Tibial nerve (tissue), 4 donors: ENCODE measurements around the gene RIPK3. TPM values are rescaled to one million over a fixed set of nuclear protein-coding genes. Genes with fewer than 3 reads are reported as not detected.
"Not testable (repeated sequence)": the region's sequence is repeated elsewhere in the genome, so short reads cannot be mapped to it uniquely, and the experiment has no call there.

Experiments
- DNase-seq, 2 donors: peaks; one replicate each; pipeline ENCODE4 v3.0.0-alpha.2; 2019; ENCODE audit warnings: low spot score in 2 of 2
- H3K27ac ChIP-seq, 4 donors: fragments of 200-600 bp; sonication (generic) in 3 of 4; one replicate each; pipeline ENCODE4 v1.5.1; 2017 to 2019; ENCODE audit warnings: mild to moderate bottlenecking in 1 of 4
- H3K27me3 ChIP-seq, 2 donors: fragments of 200-600 bp; sonication (generic) in 1 of 2; one replicate each; pipeline versions ENCODE4 v1.5.1 to v1.6.0; 2017 to 2019
- H3K36me3 ChIP-seq, 3 donors: fragments of 200-600 bp; sonication (generic); one replicate each; pipeline ENCODE4 v1.5.1; 2018 to 2019
- H3K4me1 ChIP-seq, 4 donors: fragments of 200-600 bp; sonication (generic) in 3 of 4; one replicate each; pipeline ENCODE4 v1.5.1; 2017 to 2019
- H3K4me3 ChIP-seq, 4 donors: fragments of 200-600 bp; sonication (generic) in 3 of 4; one replicate each; pipeline ENCODE4 v1.5.1; 2017 to 2019; ENCODE audit warnings: mild to moderate bottlenecking in 1 of 4, moderate library complexity in 1 of 4
- H3K9me3 ChIP-seq, 4 donors: fragments of 200-600 bp; sonication (generic) in 3 of 4; one replicate each; pipeline ENCODE4 v1.5.1; 2017 to 2019
- EP300 ChIP-seq, 2 donors: sonication (generic); formaldehyde crosslinking; IDR thresholded peaks; one replicate each; pipeline ENCODE4 v1.6.1; 2017; ENCODE audit warnings: antibody characterized with exemption in 2 of 2, mild to moderate bottlenecking in 1 of 2
- POLR2A ChIP-seq, 2 donors: fragments of 450-650 bp; IDR thresholded peaks; one replicate each; pipeline ENCODE4 v1.6.1; 2017; ENCODE audit warnings: antibody characterized with exemption in 2 of 2, mild to moderate bottlenecking in 2 of 2, moderate library complexity in 2 of 2
- WGBS, 2 donors: methylation state at CpG; one replicate each; pipeline ENCODE4 v1.1.5; 2018; 5-methylcytosine and 5-hydroxymethylcytosine counted together
- total RNA-seq, 4 donors: library from RNA; depleted of rRNA; stranded (reverse); fragments of >200 nt; gene quantifications; one replicate each; pipeline ENCODE4 v1.1.0, GENCODE V29; 2016
- TF ChIP-seq, protein P1 (sequence below), 5 experiments: fragments of 200-600 bp in 3 of 5; fragments of 450-650 bp in 2 of 5; sonication (generic) in 3 of 5; IDR thresholded peaks; one replicate each; pipeline ENCODE4 v1.5.1; 2016 to 2019; ENCODE audit warnings: antibody characterized with exemption in 5 of 5, mild to moderate bottlenecking in 3 of 5, moderate library complexity in 2 of 5

Gene RIPK3
- total RNA-seq, 4 donors from 2014 or later: 4.0 to 9.6 (median 9.0) TPM

DNA sequence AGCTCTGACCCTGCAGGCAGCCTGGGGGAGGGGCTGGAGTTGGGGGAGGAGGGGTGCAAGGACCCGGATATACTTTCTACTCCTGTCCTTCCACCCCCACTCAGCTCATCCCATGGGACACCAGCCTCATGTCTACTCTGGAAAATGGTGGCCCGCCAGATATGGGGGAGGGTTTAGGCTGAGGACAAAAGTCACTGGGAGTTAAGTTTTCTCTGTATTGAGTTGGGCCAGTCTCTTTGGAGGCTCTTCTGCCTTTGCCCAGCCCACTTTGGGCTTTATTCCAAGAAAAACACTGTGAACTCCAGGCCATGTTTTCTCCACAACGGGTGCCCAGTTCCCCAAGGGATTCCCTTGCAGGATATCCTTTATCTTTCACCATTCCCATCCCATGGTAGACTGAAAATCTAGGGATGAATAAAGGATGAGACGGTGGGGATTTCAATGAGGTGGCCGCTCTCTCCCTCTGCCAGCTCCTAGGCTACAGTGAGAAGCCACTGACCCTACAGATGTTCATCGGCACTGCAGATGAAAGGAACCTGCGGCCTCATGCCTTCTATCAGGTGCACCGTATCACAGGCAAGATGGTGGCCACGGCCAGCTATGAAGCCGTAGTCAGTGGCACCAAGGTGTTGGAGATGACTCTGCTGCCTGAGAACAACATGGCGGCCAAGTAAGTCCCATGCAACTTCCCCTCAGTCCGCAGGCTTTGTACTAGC is 33.1 kb upstream of the RIPK3 start:
- Histone ChIP-seq H3K9me3 (no peaks in the 10 kb centered on the region), H3K4me3 (no peak overlapping the region), H3K36me3 (peaks cover 0 to 58% (median 0%) of the 10 kb centered on the region in 3 donors), H3K27me3 (no peaks in the 10 kb centered on the region), H3K27ac (no peak overlapping the region), H3K4me1 (peaks cover 0 to 22% (median 2%) of the 10 kb centered on the region in 4 donors)
- 74 to 80% methylated on average over 12 of the region's 12 CpGs for WGBS, 2 donors
- DNase-seq: no peak
- no peak for TF ChIP-seq POLR2A (IDR thresholded peaks at IDR 0.05)

DNA sequence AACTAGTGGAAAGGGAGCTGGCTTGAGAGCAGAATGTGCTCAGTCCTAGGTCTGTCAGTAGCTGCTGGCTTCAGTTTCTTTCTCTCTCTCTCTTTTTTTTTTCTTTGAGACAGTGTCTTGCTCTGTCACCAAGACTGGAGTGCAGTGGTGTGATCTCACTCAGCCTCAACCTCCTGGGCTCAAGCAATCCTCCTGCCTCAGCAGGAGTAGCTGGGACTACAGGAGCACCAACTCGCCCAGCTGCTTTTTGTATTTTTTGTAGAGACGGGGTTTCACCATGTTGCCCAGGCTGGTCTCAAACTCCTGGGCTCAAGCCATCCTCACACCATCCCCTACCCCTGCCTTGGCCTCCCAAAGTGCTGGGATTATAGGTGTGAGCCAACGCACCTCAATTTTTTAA is 31.8 kb upstream of the RIPK3 start:
- Histone ChIP-seq H3K4me1 (peaks cover 0 to 35% (median 6%) of the 10 kb centered on the region in 4 donors), H3K36me3 (peaks cover 0 to 51% (median 0%) of the 10 kb centered on the region in 3 donors), H3K27ac (peak overlapping the region in 1 of 4 donors; percentile 15)
- 85 to 88% methylated on average over 3 of the region's 3 CpGs for WGBS, 2 donors
- not testable (repeated sequence) for H3K9me3 ChIP-seq, H3K4me3 ChIP-seq, DNase-seq, H3K27me3 ChIP-seq

- TF ChIP-seq EP300 (IDR thresholded peaks at IDR 0.05) (no peak), POLR2A (IDR thresholded peaks at IDR 0.05) (no peak)
- TF ChIP-seq, protein P1, sequence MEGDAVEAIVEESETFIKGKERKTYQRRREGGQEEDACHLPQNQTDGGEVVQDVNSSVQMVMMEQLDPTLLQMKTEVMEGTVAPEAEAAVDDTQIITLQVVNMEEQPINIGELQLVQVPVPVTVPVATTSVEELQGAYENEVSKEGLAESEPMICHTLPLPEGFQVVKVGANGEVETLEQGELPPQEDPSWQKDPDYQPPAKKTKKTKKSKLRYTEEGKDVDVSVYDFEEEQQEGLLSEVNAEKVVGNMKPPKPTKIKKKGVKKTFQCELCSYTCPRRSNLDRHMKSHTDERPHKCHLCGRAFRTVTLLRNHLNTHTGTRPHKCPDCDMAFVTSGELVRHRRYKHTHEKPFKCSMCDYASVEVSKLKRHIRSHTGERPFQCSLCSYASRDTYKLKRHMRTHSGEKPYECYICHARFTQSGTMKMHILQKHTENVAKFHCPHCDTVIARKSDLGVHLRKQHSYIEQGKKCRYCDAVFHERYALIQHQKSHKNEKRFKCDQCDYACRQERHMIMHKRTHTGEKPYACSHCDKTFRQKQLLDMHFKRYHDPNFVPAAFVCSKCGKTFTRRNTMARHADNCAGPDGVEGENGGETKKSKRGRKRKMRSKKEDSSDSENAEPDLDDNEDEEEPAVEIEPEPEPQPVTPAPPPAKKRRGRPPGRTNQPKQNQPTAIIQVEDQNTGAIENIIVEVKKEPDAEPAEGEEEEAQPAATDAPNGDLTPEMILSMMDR (IDR thresholded peaks at IDR 0.05): no peak
- H3K9me3 ChIP-seq: no peaks in the 10 kb centered on the region
- no peak overlapping the region for H3K27ac ChIP-seq
- H3K4me3 ChIP-seq: no peak overlapping the region
- no peaks in the 10 kb centered on the region for H3K27me3 ChIP-seq
- peaks cover 0 to 43% (median 0%) of the 10 kb centered on the region in 3 donors for H3K36me3 ChIP-seq
- 56 to 62% methylated on average over 1 of the region's 1 CpG for WGBS, 2 donors
- no peak for DNase-seq
- H3K4me1 ChIP-seq: peaks cover 0 to 41% (median 9%) of the 10 kb centered on the region in 4 donors
Measured at GRCh38 chr14:24370748-24371147, 31.0 kb upstream of the RIPK3 start.

DNA sequence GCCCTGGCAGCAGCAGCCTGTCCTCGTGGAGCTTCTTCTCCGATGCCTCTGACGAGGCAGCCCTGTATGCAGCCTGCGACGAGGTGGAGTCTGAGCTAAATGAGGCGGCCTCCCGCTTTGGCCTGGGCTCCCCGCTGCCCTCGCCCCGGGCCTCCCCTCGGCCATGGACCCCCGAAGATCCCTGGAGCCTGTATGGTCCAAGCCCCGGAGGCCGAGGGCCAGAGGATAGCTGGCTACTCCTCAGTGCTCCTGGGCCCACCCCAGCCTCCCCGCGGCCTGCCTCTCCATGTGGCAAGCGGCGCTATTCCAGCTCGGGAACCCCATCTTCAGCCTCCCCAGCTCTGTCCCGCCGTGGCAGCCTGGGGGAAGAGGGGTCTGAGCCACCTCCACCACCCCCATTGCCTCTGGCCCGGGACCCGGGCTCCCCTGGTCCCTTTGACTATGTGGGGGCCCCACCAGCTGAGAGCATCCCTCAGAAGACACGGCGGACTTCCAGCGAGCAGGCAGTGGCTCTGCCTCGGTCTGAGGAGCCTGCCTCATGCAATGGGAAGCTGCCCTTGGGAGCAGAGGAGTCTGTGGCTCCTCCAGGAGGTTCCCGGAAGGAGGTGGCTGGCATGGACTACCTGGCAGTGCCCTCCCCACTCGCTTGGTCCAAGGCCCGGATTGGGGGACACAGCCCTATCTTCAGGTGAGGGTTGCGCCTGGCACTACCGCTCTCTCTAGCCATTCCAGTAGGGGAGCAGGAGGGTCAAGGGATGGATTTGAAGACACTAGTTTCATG is 30.3 kb upstream of the RIPK3 start:
- peaks cover 0 to 36% (median 0%) of the 10 kb centered on the region in 3 donors for H3K36me3 ChIP-seq
- TF ChIP-seq EP300 (IDR thresholded peaks at IDR 0.05): no peak
- TF ChIP-seq POLR2A (IDR thresholded peaks at IDR 0.05): no peak
- TF ChIP-seq, protein P1 (IDR thresholded peaks at IDR 0.05): no peak
- 81 to 84% methylated on average over 27 to 28 of the region's 32 CpGs for WGBS, 2 donors
- H3K4me1 ChIP-seq: peaks cover 0 to 47% (median 11%) of the 10 kb centered on the region in 4 donors
- no peak for DNase-seq
- H3K9me3 ChIP-seq: no peaks in the 10 kb centered on the region
- no peaks in the 10 kb centered on the region for H3K27me3 ChIP-seq
- H3K27ac ChIP-seq: peak overlapping the region in 2 of 4 donors; percentile 94
- peak overlapping the region in 1 of 4 donors; percentile 63 for H3K4me3 ChIP-seq

DNA sequence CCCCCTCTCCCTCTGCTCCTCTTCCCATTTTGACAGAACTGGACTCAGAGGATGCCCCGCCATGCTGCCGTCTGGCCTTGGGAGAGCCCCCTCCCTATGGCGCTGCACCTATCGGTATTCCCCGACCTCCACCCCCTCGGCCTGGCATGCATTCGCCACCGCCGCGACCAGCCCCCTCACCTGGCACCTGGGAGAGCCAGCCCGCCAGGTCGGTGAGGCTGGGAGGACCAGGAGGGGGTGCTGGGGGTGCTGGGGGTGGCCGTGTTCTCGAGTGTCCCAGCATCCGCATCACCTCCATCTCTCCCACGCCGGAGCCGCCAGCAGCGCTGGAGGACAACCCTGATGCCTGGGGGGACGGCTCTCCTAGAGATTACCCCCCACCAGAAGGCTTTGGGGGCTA is 29.7 kb upstream of the RIPK3 start:
- H3K4me1 ChIP-seq: peaks cover 0 to 51% (median 11%) of the 10 kb centered on the region in 4 donors
- H3K36me3 ChIP-seq: peaks cover 0 to 30% (median 0%) of the 10 kb centered on the region in 3 donors
- no peaks in the 10 kb centered on the region for H3K9me3 ChIP-seq
- H3K27me3 ChIP-seq: no peaks in the 10 kb centered on the region
- 77 to 80% methylated on average over 18 to 20 of the region's 20 CpGs for WGBS, 2 donors
- H3K27ac ChIP-seq: peak overlapping the region in 3 of 4 donors; percentile 86 to 94 (median 94)
- DNase-seq: no peak
- TF ChIP-seq EP300 (IDR thresholded peaks at IDR 0.05) (no peak), POLR2A (IDR thresholded peaks at IDR 0.05) (no peak)
- TF ChIP-seq, protein P1 (IDR thresholded peaks at IDR 0.05): no peak
- peak overlapping the region in 1 of 4 donors; percentile 63 for H3K4me3 ChIP-seq
